Hematopoietic multipotent progenitor cell treated with erythropoietin and hydrocortisone succinate and interleukin-3 and kit ligand, for 6 days (in vitro differentiated cells): ENCODE data around the gene PDXK.

Source experiments
- DNase-seq: peaks from one replicate; pipeline ENCODE4 v3.0.0-alpha.2; 2015

PDXK gene

GRCh38 chr21:43726686-43727518 lies 8.0 kb downstream of the PDXK start:
- DNase-seq: peak; percentile 68

DNA sequence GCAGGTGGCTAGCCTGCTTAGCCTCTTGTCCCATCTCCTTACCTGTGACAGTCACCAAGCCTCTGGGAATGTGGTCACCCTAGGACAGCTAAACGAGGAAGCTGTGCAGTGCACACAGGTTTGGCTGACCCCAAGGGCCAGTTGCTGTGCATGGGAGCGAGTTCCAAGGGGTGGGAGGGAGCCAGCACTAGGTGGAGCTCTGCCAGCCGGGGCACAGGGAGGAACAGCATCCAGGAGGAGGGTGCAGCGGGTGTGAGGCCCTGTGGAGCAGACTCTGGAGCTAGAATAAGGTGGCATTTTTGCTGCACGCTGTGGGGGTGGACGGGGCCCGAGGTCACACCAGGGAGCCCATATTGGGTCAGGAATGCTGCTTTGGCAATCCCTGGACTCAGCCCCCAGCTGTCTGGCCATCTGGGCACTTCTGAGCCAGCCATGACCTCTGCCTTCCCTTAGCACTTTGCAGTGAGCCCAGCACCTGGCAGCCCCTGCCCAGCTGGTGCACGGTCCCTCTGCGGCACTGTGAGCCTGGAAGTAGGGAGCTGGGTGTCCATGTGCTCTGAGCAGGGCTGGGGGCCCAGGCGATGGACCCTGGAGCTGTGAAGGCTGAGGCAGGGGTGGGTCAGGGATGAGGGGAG lies 8.7 kb downstream of the PDXK start:
- DNase-seq: peak; percentile 54

DNA sequence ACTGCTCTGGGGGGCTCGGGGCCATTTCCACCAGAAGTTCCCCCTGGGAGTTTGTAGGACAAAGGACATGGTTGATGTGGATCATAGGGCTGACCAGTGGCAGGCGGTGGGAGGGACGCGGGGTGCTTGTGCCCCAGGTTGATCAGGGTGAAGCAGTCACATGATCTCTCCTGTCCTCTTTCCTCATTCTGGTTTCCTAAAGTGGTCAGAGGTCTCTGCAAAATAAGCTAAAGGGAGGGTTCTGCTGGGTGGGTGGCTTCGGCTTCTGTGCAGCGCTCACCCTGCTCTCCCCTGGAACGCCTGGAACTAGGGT lies 9.2 kb downstream of the PDXK start:
- DNase-seq: no peak

DNA sequence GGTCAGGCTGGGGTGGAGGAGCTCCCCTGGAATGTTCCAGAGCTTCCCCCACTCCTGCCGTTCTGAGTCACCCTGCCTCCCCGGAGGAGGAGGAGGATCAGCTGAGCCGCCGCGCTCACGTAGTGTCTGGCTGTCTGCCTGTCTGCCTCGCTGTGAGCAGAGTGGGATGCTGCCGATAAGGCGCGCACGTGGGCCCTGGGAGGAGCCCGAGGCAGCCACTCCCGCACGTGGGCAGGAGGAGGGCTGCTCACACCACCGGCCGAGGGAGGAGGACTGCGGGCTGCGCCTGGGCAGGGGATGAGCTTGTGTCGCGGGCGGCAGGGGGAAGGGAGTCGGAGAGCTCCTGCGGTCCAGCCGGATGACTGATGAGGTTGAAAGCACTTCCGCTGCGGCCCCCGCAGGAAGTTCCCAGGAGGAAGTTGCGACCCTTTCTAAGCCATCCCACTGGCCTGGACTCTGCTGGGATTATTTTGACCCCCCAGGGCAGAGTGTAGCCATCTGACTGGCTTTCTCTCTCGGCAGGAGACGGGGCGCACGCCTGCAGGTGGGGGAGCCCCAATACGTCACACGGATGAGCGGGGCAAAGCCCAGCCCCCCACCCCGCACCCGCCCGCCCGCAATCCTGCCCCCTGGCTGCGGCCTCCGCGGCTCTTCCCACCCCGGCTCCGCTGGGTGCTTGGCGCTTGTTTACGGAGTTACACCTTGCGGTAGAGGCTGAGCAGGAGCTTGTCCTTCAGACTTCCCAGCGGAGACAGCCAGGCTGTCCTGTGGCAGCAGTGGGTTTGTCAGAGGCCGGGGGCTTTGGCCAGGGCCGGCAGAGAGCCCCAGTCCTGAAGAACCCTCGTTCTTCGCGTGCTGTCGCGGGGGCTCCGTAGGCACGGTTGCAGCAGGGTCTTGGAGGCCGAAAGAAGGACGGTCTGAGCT lies 9.8 kb downstream of the PDXK start:
- DNase-seq: peak; percentile 98

- no peak for DNase-seq
Observed at GRCh38 chr21:43731476-43731875, 12.5 kb downstream of the PDXK start.

DNA sequence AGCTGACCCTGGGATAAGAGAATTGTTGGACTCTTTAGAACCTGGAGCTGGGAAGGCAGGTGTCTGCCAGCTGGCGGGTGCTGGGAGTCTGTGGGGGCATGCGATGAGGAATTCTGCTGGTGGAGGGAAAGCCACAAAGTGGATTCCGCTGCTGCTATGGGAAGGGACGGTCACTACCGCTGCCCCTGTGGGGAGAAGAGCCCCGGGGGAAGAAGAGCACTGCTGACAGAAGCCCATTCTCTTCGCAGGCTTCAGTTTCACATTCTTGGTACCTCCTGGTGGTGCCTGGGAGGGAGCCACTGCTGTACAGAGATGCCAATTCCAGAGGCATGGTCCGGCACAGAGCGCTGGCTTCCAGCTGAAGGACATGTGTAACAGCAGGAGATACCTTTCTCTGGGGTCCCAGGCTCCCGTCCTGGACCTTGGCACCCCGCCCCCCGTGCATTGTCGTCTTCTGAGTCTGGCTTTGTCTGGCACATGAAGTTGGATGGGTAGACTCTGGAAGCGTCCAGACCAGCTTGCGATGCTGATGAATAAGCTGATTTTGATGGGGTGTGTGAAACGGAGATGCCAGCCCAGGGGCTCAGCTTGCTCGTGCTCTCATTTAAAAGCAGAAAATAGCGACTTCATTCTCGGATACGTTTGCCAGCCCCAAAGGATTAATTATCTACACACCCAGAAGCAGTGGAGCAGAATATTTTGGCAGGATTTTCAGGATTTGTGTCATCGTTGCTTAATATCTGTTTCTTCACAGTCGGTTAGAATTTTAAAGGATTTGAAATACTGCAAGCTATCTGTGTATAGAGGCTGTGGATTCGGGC lies 13.2 kb downstream of the PDXK start:
- DNase-seq: no peak

DNA sequence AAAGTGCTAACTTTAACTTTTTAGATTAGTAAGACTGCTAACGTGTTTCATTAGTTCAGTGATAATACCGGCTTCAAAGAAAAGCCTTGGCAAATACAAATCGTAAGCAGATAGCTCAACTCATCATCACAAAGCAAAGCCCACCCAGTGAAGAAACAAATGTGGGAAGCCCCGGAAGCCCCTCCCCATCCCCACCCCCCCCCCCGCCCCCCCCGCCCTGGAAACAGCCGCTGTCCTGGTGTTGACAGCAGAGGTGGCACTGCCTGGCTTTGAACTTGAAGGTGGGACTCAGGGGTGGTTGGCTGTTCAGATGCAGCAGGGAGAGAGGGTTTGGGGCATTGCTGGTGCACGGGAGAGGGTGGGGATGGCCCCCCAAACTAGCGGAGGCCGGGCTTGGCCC lies 14.1 kb downstream of the PDXK start:
- DNase-seq: no peak

DNA sequence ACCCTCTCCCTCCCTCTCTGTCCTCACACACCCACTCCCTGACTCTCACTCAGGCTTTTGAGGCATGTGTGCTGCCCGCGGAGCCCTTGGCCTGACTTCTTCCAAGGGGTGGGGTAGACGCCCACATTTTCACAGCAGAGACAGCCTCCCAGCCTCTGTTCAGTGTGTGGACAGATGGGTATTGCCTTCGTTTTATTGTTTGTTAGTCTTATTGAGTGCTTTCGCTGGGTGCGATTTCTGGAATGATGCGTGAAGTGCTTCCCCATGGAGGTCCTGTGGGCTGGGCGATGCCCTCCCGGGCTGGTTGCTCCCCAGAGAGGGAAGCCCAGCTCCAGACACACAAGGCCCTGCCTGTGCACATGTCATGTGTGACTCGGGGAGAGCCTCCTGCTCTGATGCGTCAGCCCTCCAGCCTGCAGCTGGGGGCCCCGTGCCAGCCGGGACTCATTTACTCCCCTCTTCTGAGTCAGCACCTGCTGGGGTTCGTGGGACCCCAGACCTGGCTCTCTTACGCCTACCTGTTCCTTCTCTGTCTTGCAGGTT lies 14.7 kb downstream of the PDXK start:
- DNase-seq: peak; percentile 39

- DNase-seq: peak; percentile 80
Observed at GRCh38 chr21:43734131-43734927, 15.4 kb downstream of the PDXK start.

DNA sequence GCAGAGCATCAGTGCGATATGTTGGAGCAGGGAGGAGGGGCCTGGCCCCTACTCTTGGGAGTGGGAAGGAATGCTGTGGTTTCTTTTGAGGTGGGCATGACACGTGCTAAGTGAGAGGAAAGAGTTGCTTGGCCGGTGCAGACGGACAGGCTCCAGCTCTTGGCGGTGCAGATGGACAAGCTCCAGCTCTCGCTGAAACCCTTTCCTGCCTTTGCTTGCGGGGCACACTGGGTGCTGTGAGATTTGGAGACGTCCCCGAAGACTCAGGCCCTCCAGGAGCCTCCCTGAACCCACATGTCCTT lies 15.9 kb downstream of the PDXK start:
- DNase-seq: no peak

GRCh38 chr21:43735236-43736091 lies 16.5 kb downstream of the PDXK start:
- DNase-seq: no peak

DNA sequence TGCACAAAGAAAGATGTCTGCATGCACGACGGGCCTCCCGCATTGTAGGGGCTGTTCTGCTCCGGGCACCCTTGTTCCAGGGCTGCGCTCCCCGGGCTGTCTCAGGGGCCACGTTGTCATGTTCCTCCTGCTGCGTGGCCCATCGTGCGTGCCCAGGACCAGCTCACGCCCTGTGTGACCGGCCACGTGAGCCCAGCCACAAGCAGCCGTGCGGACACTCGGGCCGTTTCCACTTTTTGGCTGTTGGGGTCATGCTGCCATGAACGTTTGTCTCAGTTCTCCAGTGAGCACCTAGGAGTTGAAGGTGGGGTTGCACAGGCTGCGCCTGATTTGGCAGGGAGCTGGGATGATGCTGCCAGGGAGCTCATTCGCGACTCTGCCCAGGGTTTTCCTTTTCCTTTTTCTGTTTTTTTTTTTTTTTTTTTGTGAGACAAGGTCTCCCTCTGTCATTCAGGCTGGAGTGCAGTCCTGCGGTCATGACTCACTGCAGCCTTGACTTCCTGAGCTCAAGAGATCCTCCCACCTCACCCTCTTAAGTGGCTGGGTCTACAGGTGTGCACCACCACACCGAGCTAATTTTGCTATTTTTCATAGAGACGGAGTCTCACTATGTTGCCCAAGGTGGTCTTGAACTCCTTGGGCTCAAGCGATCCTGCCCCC lies 17.4 kb downstream of the PDXK start:
- no peak for DNase-seq

DNA sequence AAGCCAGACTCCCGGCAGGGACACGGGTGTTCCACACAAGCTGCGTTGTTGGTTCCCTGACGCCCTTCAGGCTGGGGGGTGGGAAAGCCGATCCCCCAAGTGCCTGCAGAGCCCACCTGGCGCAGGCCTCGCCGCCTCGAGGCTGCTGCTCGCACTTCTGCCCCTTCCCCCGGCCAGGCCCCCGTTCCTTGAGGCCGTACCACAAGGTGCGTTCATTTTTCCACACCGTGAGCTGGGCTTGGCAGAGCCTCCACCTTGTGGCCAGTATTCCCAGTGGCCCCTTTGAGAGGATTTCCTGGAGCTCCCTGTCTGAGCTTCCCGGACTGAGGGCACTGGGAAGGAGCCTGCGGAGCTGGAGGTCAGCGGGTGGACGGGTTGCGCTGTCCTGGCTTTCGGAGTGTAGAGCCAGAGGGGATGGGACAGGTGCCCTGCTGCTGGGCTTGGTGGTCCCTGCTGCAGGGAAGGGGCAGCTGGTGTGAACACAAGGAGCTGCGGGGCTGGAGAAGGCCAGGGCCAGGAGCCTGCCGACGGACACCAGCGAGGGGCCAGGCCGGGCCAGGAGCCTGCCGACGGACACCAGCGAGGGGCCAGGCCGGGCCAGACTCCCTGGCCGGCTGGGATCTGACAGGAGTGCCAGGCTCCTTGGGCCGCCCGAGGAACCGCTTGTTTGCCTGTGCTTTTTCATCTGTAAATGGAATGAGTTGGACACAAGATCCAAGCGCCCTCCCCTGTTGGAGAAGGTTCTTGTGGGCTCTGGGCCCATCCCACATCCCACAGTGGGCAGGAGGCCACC lies 18.4 kb downstream of the PDXK start:
- no peak for DNase-seq

GRCh38 chr21:43739621-43740435 lies 20.9 kb downstream of the PDXK start:
- DNase-seq: peak; percentile 70

GRCh38 chr21:43740497-43741156 lies 21.7 kb downstream of the PDXK start:
- DNase-seq: no peak

GRCh38 chr21:43741423-43742096 lies 22.6 kb downstream of the PDXK start:
- DNase-seq: no peak

DNA sequence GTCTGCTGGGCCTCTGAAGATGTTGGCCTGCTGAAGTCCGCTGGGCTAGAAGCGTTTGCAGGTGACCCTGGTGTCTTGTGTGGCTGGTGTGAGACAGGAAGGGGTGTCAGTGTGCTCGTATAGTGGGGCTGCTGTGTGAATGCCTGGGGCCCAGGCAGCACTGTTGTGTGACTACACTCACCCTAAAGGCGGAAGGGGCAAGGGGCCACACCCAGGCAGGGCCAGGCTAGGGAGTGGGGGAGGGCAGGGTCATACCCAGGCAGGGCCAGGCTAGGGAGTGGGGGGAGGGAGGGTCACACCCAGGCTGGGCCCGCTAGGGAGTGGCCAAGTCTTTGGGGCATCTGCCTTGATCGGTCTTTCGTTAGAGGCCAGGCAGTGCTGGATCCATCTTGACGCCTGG lies 25.0 kb downstream of the PDXK start:
- peak; percentile 73 for DNase-seq
